Neuronal stem cell (in vitro differentiated cells): Measurements from ENCODE around the gene XRRA1.

Experiments used
- DNase-seq: peaks from one replicate; pipeline ENCODE4 v3.0.0-alpha.2; 2013; ENCODE audit warnings: low spot score
- H2AFZ ChIP-seq: one replicate; pipeline ENCODE4 v1.6.1; 2013; ENCODE audit warnings: mild to moderate bottlenecking, low read length, inconsistent platforms
- H2AK5ac ChIP-seq: 2 replicates; pipeline ENCODE4 v1.6.1; 2013; ENCODE audit warnings: low read depth, mild to moderate bottlenecking, inconsistent platforms, low read length, moderate library complexity, mixed read lengths
- H2BK120ac ChIP-seq: 2 replicates; pipeline ENCODE4 v1.6.1; 2013; ENCODE audit warnings: low read depth, mild to moderate bottlenecking, inconsistent platforms, low read length, moderate library complexity, mixed read lengths
- H2BK12ac ChIP-seq: one replicate; pipeline ENCODE4 v1.6.1; 2013; ENCODE audit warnings: low read length, inconsistent platforms
- H2BK15ac ChIP-seq: 2 replicates; pipeline ENCODE4 v1.6.1; 2013; ENCODE audit warnings: mild to moderate bottlenecking, low read length, inconsistent platforms, mixed read lengths
- H2BK5ac ChIP-seq: one replicate; pipeline ENCODE4 v1.6.1; 2013; ENCODE audit warnings: inconsistent platforms, mild to moderate bottlenecking, low read length, moderate library complexity
- H3K14ac ChIP-seq: one replicate; pipeline ENCODE4 v1.6.1; 2013; ENCODE audit warnings: low read length, inconsistent platforms
- H3K18ac ChIP-seq: 2 replicates; pipeline ENCODE4 v1.6.1; 2013; ENCODE audit warnings: low read length, inconsistent platforms
- H3K23ac ChIP-seq: 2 replicates; pipeline ENCODE4 v1.6.1; 2013; ENCODE audit warnings: low read depth, mild to moderate bottlenecking, mixed read lengths, low read length, inconsistent platforms; ENCODE audit not compliant: poor library complexity
- H3K27ac ChIP-seq: replicated peaks from 3 replicates; pipeline ENCODE4 v1.5.1; 2013; ENCODE audit warnings: low read length, inconsistent platforms
- H3K27me3 ChIP-seq, 3 experiments: 2 replicates each; pipeline ENCODE4 v1.6.1; 2013; ENCODE audit warnings: low read length in 3 of 3, mild to moderate bottlenecking in 2 of 3, inconsistent platforms in 1 of 3, low read depth in 1 of 3, mixed read lengths in 1 of 3, moderate library complexity in 1 of 3; ENCODE audit not compliant: control insufficient read depth in 3 of 3, insufficient read depth in 3 of 3
- H3K36me3 ChIP-seq, 2 donors: replicated peaks in 1 of 2; 2 replicates each; pipeline ENCODE4 v1.6.1; 2013; ENCODE audit warnings: low read length in 2 of 2; ENCODE audit not compliant: control insufficient read depth in 2 of 2, insufficient read depth in 2 of 2
- H3K4ac ChIP-seq: 2 replicates; pipeline ENCODE4 v1.6.1; 2013; ENCODE audit warnings: inconsistent platforms, mild to moderate bottlenecking, low read length, moderate library complexity
- H3K4me1 ChIP-seq, 2 donors: 1 replicate in 1 of 2; 2 replicates in 1 of 2; pipeline ENCODE4 v1.6.1; 2013; ENCODE audit warnings: low read length in 2 of 2, low read depth in 1 of 2; ENCODE audit not compliant: control insufficient read depth in 2 of 2, insufficient read depth in 1 of 2
- H3K4me2 ChIP-seq: one replicate; pipeline ENCODE4 v1.6.1; 2013; ENCODE audit warnings: mild to moderate bottlenecking, low read length, inconsistent platforms; ENCODE audit not compliant: insufficient read depth, poor library complexity, severe bottlenecking
- H3K4me3 ChIP-seq, 2 donors: 2 replicates each; pipeline ENCODE4 v1.5.1; 2013; ENCODE audit warnings: low read length in 2 of 2, mild to moderate bottlenecking in 2 of 2, inconsistent platforms in 1 of 2, moderate library complexity in 1 of 2
- H3K79me1 ChIP-seq: one replicate; pipeline ENCODE4 v1.6.1; 2013; ENCODE audit warnings: low read depth, mild to moderate bottlenecking, inconsistent platforms, low read length, moderate library complexity
- H3K9ac ChIP-seq: one replicate; pipeline ENCODE4 v1.6.1; 2013; ENCODE audit warnings: mild to moderate bottlenecking, low read depth, low read length, inconsistent platforms; ENCODE audit not compliant: poor library complexity
- H3K9me3 ChIP-seq, 2 donors: replicated peaks in 1 of 2; 2 replicates each; pipeline versions ENCODE3 to v1.6.1; 2013; ENCODE audit warnings: low read length in 2 of 2, mild to moderate bottlenecking in 2 of 2, inconsistent platforms in 1 of 2, low read depth in 1 of 2, mixed read lengths in 1 of 2, moderate library complexity in 1 of 2; ENCODE audit not compliant: control insufficient read depth in 2 of 2, insufficient read depth in 1 of 2
- H4K8ac ChIP-seq: one replicate; pipeline ENCODE4 v1.6.1; 2013; ENCODE audit warnings: low read depth, mild to moderate bottlenecking, inconsistent platforms, low read length, moderate library complexity
- H4K91ac ChIP-seq: one replicate; pipeline ENCODE4 v1.6.1; 2013; ENCODE audit warnings: low read length, low read depth, mild to moderate bottlenecking, inconsistent platforms; ENCODE audit not compliant: poor library complexity
- WGBS, 2 donors: extraction: QIAGEN DNeasy Blood & Tissue Kit; methylation state at CpG; one replicate each; pipeline ENCODE4 v1.1.7; 2013; ENCODE audit warnings: missing lambda C conversion rate in 2 of 2, mixed read lengths in 1 of 2; ENCODE audit not compliant: insufficient read length in 2 of 2, insufficient replicate concordance in 1 of 2; ENCODE audit errors: extremely low coverage in 2 of 2; 5-methylcytosine and 5-hydroxymethylcytosine counted together

Gene XRRA1

DNA sequence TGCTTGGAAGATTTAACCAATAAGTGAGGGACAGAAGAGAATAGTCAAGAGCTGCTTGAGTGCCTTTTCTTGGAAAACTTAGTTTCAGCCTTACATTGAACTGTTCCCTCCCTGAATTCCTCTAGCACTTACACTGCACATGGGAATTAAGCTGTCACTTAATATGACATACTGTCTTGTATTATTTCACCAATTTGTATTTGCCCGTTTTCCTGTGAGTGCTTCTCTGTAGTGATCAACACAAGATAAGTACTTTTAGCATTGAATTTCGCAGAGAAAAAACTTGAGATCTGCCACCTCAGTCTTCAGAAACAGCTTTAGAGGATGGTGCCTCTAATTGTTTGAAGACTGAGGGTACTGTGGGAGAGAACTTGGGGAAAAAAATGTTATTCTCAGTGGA lies 3.9 kb upstream of the XRRA1 start:
- no peak overlapping the region for H3K27ac ChIP-seq
- no peak for DNase-seq
- no peak overlapping the region for H2AK5ac ChIP-seq
- no peak overlapping the region for H2AFZ ChIP-seq
- H3K9me3 ChIP-seq, result peaks cover 0 to 2% of the 10 kb centered on the region in 2 donors
- no peak overlapping the region for H4K91ac ChIP-seq
- no peak overlapping the region for H4K8ac ChIP-seq
- no peak overlapping the region for H2BK5ac ChIP-seq
- no peak overlapping the region for H3K18ac ChIP-seq
- H3K27me3 ChIP-seq, result no peaks in the 10 kb centered on the region
- peaks cover 5% of the 10 kb centered on the region in 2 donors for H3K4me1 ChIP-seq
- H2BK12ac ChIP-seq, result no peak overlapping the region
- WGBS, 2 donors, result no CpG with 5 or more reads among the region's 2 CpGs
- no peak overlapping the region for H3K23ac ChIP-seq
- no peak overlapping the region for H2BK120ac ChIP-seq
- H2BK15ac ChIP-seq, result no peak overlapping the region
- H3K4me3 ChIP-seq, result no peak overlapping the region
- peaks cover 2% of the 10 kb centered on the region for H3K79me1 ChIP-seq
- no peak overlapping the region for H3K14ac ChIP-seq
- no peak overlapping the region for H3K9ac ChIP-seq
- no peak overlapping the region for H3K4me2 ChIP-seq
- H3K4ac ChIP-seq, result no peak overlapping the region
- peaks cover 8 to 57% of the 10 kb centered on the region in 2 donors for H3K36me3 ChIP-seq

DNA sequence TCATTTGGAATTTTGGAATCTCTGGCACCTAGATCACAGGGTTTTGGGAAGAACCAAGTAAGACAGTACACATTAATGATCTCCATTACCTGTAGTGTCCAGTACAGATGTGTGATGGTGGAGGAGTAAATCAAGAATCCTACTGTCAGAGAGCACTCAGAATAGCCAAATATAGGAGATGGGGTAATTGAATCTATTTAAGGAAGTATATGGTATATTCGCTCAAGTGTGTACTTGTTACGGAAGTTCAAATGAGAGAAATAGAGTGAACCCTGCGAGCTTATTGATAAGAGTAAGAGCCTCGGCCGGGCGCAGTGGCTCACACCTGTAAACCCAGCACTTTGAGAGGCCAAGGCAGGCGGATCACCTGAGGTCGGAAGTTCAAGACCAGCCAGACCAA lies 2.3 kb upstream of the XRRA1 start:
- H3K27ac ChIP-seq, result no peak overlapping the region
- H4K8ac ChIP-seq, result no peak overlapping the region
- no peak for DNase-seq
- no peak overlapping the region for H3K14ac ChIP-seq
- H3K79me1 ChIP-seq, result peaks cover 2% of the 10 kb centered on the region
- H3K18ac ChIP-seq, result no peak overlapping the region
- peaks cover 5% of the 10 kb centered on the region in 2 donors for H3K4me1 ChIP-seq
- no peaks in the 10 kb centered on the region for H3K27me3 ChIP-seq
- no peak overlapping the region for H2AFZ ChIP-seq
- H3K36me3 ChIP-seq, result peaks cover 6 to 42% of the 10 kb centered on the region in 2 donors
- peaks cover 0 to 2% of the 10 kb centered on the region in 2 donors for H3K9me3 ChIP-seq
- H2AK5ac ChIP-seq, result no peak overlapping the region
- H2BK5ac ChIP-seq, result no peak overlapping the region
- WGBS, 2 donors, result no CpG with 5 or more reads among the region's 8 CpGs
- no peak overlapping the region for H2BK15ac ChIP-seq
- H3K4me3 ChIP-seq, result no peak overlapping the region
- no peak overlapping the region for H2BK12ac ChIP-seq
- H3K23ac ChIP-seq, result no peak overlapping the region
- no peak overlapping the region for H4K91ac ChIP-seq
- no peak overlapping the region for H3K9ac ChIP-seq
- no peak overlapping the region for H3K4ac ChIP-seq
- no peak overlapping the region for H2BK120ac ChIP-seq
- no peak overlapping the region for H3K4me2 ChIP-seq

DNA sequence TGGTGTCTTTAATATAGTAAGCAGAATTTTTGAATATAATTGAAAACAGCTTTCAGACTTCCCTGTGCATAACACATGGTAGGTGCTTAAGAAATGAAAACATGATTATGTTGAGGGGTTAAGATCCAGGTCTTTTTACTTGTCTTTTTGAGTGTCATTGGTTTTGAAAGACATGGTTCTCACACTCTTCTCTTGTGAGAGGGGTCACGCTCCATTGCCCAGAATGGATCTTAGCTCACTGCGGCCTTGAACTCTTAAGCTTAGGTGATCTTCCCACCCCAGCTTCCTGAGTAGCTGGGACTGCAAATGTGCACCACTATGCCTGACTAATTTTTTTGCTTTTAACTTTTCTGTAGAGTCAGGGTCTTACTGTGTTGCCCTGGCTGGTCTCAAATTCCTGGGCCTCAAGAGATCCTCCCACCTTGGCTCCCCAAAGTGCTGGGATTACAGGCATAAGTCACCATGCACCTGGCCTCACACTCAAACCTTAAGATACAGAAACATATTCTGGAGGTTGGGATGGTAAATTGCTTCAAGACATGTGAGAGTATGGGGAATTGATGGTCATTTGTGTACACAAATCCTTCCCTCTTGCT lies 1.6 kb upstream of the XRRA1 start:
- peaks cover 5% of the 10 kb centered on the region in 2 donors for H3K4me1 ChIP-seq
- H3K4me2 ChIP-seq, result no peak overlapping the region
- no peak for DNase-seq
- no peak overlapping the region for H3K18ac ChIP-seq
- no peaks in the 10 kb centered on the region for H3K27me3 ChIP-seq
- H2BK15ac ChIP-seq, result no peak overlapping the region
- H3K9ac ChIP-seq, result no peak overlapping the region
- H3K23ac ChIP-seq, result no peak overlapping the region
- H3K36me3 ChIP-seq, result peaks cover 6 to 42% of the 10 kb centered on the region in 2 donors
- no peak overlapping the region for H4K91ac ChIP-seq
- no peak overlapping the region for H2AK5ac ChIP-seq
- no CpG with 5 or more reads among the region's 2 CpGs for WGBS, 2 donors
- no peak overlapping the region for H2BK12ac ChIP-seq
- H3K9me3 ChIP-seq, result peaks cover 0 to 2% of the 10 kb centered on the region in 2 donors
- no peak overlapping the region for H2BK5ac ChIP-seq
- H2BK120ac ChIP-seq, result no peak overlapping the region
- peaks cover 2% of the 10 kb centered on the region for H3K79me1 ChIP-seq
- no peak overlapping the region for H3K14ac ChIP-seq
- no peak overlapping the region for H3K4ac ChIP-seq
- peak overlapping the region in 1 of 2 donors; percentile 94 for H3K4me3 ChIP-seq
- H2AFZ ChIP-seq, result no peak overlapping the region
- no peak overlapping the region for H4K8ac ChIP-seq
- no peak overlapping the region for H3K27ac ChIP-seq

DNA sequence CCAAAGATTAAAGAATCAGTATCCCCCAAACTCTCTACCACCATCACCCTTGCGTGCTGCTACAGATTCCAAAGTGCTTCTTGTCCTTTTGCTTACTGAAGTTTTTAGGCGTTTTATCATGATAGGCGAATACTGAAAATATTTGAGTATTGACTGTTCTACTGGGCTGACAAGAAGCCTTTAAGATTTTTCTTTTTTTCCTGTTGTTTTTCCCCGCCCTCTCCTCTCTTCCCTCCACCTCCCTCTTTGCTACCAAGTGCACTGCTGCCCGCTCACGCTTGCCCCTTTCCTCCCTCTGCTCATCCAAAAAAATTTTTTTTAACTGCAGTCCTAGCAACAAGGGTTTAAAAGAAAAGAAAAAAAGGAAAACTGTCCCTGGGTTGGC lies 854 bp upstream of the XRRA1 start:
- Histone ChIP-seq H3K36me3 (peaks cover 6 to 35% of the 10 kb centered on the region in 2 donors), H2BK15ac (no peak overlapping the region), H2AFZ (peak overlapping the region; percentile 94), H2AK5ac (no peak overlapping the region), H2BK12ac (no peak overlapping the region), H3K79me1 (peaks cover 2% of the 10 kb centered on the region), H3K9me3 (peaks cover 0 to 2% of the 10 kb centered on the region in 2 donors), H3K23ac (no peak overlapping the region), H3K18ac (no peak overlapping the region), H2BK5ac (no peak overlapping the region), H3K27ac (no peak overlapping the region), H3K4me1 (peaks cover 5% of the 10 kb centered on the region in 2 donors), H4K8ac (no peak overlapping the region), H2BK120ac (no peak overlapping the region), H3K4me2 (peak overlapping the region; percentile 56), H3K27me3 (no peaks in the 10 kb centered on the region), H3K9ac (no peak overlapping the region), H3K4ac (no peak overlapping the region), H3K4me3 (peak overlapping the region; percentile 92 to 94), H3K14ac (no peak overlapping the region), H4K91ac (no peak overlapping the region)
- DNase-seq, result no peak
- no CpG with 5 or more reads among the region's 6 CpGs for WGBS, 2 donors
